Right lung (tissue), 5 donors: ENCODE results near the gene KRTAP12-2. TPM values are rescaled to one million over a fixed set of nuclear protein-coding genes. Genes with fewer than 3 reads are reported as not detected.
"Not testable (repeated sequence)": the region's sequence is repeated elsewhere in the genome, so short reads cannot be mapped to it uniquely, and the experiment has no call there.

Source experiments
- DNase-seq, 2 donors: peaks; one replicate each; pipeline ENCODE4 v3.0.0-alpha.2; 2013
- polyA plus RNA-seq, 5 donors: library from polyadenylated mRNA; unstranded; fragments of 120-200 nt; gene quantifications; one replicate each; pipeline versions ENCODE4 v1.2.1 to v1.2.3, GENCODE V29; 2013; ENCODE audit warnings: inconsistent platforms in 1 of 5, low replicate concordance in 1 of 5; ENCODE audit not compliant: insufficient read length in 5 of 5, insufficient read depth in 1 of 5

Gene KRTAP12-2
- polyA plus RNA-seq, 5 donors, result not detected

DNA sequence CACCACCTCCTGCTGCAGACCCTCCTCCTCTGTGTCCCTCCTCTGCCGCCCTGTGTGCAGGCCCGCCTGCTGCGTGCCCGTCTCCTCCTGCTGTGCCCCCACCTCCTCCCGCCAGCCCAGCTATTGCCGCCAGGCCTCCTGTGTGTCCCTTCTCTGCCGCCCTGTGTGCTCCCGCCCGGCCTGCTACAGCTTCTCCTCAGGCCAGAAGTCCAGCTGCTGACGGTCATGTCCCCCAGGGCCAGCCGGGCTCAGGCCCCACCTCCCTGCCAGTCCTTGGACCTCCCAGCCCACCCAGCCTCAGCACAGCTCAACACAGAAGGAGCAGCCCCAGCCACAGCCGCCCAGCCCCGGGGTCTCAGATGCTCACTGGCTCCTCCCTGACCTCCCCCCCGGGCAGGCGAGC, 38.9 kb downstream of the KRTAP12-2 start:
- DNase-seq, result not testable (repeated sequence)

DNA sequence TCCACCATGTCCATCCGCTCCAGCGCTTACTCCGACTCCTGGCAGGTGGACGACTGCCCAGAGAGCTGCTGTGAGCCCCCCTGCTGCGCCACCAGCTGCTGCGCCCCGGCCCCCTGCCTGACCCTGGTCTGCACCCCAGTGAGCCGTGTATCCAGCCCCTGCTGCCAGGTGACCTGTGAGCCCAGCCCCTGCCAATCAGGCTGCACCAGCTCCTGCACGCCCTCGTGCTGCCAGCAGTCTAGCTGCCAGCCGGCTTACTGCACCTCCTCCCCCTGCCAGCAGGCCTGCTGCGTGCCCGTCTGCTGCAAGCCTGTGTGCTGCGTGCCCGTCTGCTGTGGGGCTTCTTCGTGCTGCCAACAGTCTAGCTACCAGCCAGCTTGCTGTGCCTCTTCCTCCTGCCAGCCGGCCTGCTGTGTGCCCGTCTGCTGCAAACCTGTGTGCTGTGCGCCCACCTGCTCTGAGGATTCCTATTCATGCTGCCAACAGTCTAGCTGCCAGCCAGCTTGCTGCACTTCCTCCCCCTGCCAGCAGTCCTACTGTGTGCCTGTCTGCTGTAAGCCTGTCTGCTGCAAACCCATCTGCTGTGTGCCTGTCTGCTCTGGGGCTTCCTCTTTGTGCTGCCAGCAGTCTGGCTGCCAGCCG, 39.4 kb downstream of the KRTAP12-2 start:
- not testable (repeated sequence) for DNase-seq

DNA sequence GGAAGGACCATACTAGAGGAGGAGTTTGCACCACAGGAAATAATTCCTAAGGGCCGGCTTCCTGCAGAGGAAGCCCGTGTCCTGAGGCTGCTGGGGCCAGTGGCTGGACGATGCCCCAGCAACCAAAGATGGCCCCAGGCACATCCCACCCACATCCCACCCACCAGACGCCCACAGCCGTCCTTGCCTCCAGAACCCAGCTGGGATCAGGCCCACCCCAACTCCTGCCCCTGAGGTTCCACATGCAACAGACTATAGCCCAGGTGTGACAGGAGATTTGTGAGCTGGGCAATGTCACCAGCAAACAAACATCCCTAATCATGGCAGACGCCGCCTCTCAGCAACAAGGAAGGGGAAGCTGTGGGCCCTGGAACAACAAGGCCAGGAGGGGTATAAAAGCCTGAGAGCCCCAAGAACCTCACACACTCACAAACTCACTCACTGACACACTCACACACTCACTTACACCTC, 40.0 kb downstream of the KRTAP12-2 start, which contains the start of gene KRTAP10-9:
KRTAP10-9 (plus strand) TSS at position 421 of the 471 bp plus-strand sequence. CDS start 79 bp downstream, outside the sequence.
- no peak for DNase-seq

- DNase-seq, result no peak
Measured at GRCh38 chr21:44626262-44626661, 40.5 kb downstream of the KRTAP12-2 start.

GRCh38 chr21:44625756-44626155, 41.0 kb downstream of the KRTAP12-2 start:
- no peak for DNase-seq

- no peak for DNase-seq
Measured at GRCh38 chr21:44623575-44623974, 43.2 kb downstream of the KRTAP12-2 start.

GRCh38 chr21:44619886-44620285, 46.8 kb downstream of the KRTAP12-2 start:
- no peak for DNase-seq

DNA sequence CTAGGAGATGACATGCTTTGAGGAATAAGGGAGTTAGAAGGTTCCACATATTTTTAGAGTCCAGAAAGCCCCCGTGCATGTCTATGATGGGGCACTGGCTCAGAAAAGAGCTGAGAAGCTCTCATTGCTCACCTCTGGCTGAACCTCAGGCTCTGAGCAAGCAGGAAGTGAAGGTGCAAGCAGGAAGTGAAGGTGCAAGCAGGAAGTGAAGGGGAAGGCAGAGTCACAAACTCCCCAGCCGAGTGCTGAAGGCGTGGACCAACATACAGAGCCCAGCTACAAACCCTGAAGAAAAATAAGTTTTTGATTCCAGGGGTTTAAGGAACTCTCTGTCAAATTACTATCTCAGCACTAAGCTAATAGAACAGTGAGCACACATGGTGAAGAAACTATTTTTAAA, 47.8 kb downstream of the KRTAP12-2 start:
- no peak for DNase-seq

GRCh38 chr21:44618504-44618903, 48.2 kb downstream of the KRTAP12-2 start:
- no peak for DNase-seq

DNA sequence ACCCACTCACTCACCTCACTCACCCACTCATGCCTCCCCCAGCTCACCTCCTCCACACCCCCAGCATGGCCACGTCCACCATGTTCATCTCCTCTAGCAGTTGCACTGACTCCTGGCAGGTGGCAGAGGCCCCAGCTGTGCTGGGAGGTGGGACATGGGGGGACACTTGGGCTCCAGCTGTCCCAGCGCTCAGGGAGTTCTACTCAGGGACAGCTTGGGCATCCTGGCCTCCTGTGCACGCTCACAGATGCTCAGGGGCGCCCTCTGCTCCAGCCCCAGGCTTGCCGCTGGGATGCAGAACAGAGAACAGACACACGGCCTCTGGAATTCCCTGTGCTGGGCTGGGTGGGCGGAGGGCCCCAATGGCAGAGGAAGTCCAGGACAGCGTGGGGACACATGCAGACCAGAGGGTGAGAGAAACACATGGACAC, 49.6 kb downstream of the KRTAP12-2 start:
- DNase-seq, result no peak

DNA sequence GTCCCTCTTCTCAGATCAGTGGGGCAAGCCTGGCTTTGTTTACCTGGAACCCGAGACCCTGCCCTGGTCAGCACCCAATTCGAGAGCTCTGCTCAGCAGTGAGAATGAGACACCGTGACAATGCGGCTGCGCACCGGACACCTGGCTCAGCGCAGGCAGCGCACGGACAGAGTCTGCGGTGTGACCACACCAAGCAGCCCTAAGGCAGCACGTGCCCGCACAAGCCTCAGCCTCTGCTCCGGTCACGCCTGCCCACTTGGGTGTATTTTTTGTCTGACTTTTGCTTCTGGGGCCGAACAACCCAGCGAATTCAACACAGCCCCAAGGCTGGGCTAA, 50.2 kb downstream of the KRTAP12-2 start:
- no peak for DNase-seq

Other genes starting within 250 kb of the KRTAP12-2 start
- gene LRRC3, start 211.4 kb downstream of the KRTAP12-2 start, polyA plus RNA-seq, result 1 to 10 TPM; 4.2 to 6.6 (median 5.9) TPM
- gene KRTAP10-1, start 126.7 kb downstream of the KRTAP12-2 start, polyA plus RNA-seq, result not detected
- gene KRTAP10-2, start 115.4 kb downstream of the KRTAP12-2 start, polyA plus RNA-seq, result not detected
- gene KRTAP10-3, start 108.1 kb downstream of the KRTAP12-2 start, polyA plus RNA-seq, result not detected
- gene KRTAP10-4, start 93.2 kb downstream of the KRTAP12-2 start, polyA plus RNA-seq, result not detected
- gene KRTAP10-5, start 86.3 kb downstream of the KRTAP12-2 start, polyA plus RNA-seq, result not detected
- gene KRTAP10-6, start 74.4 kb downstream of the KRTAP12-2 start, polyA plus RNA-seq, result not detected
- gene KRTAP10-7, start 66.3 kb downstream of the KRTAP12-2 start, polyA plus RNA-seq, result not detected
- not detected for gene KRTAP10-8, start 54.8 kb downstream of the KRTAP12-2 start, polyA plus RNA-seq
- gene KRTAP10-9, start 39.8 kb downstream of the KRTAP12-2 start, polyA plus RNA-seq, result not detected
- not detected for gene KRTAP10-10, start 29.6 kb downstream of the KRTAP12-2 start, polyA plus RNA-seq
- not detected for gene KRTAP10-11, start 20.5 kb downstream of the KRTAP12-2 start, polyA plus RNA-seq
- gene KRTAP12-4, start 12.3 kb downstream of the KRTAP12-2 start, polyA plus RNA-seq, result not detected
- not detected for gene KRTAP12-3, start 9.0 kb downstream of the KRTAP12-2 start, polyA plus RNA-seq
- not detected for gene KRTAP12-1, start 15.2 kb upstream of the KRTAP12-2 start, polyA plus RNA-seq
- not detected for gene KRTAP10-12, start 30.2 kb upstream of the KRTAP12-2 start, polyA plus RNA-seq
- gene TSPEAR, start 44.6 kb upstream of the KRTAP12-2 start, polyA plus RNA-seq, result 1 to 10 TPM; 2.0 to 4.4 (median 3.0) TPM
- 100 to 1,000 TPM; 110 to 155 (median 135) TPM for gene UBE2G2, start 134.9 kb upstream of the KRTAP12-2 start, polyA plus RNA-seq
- gene SUMO3, start 151.1 kb upstream of the KRTAP12-2 start, polyA plus RNA-seq, result 100 to 1,000 TPM; 116 to 138 (median 124) TPM
- 100 to 1,000 TPM; 190 to 221 (median 212) TPM for gene PTTG1IP, start 206.8 kb upstream of the KRTAP12-2 start, polyA plus RNA-seq